GM13976 (cell line): ENCODE data around the gene SOWAHA.
A peak's percentile ranks its signal among the peaks of the same experiment; 100 is the strongest.

Experiments
- DNase-seq: peaks from one replicate; pipeline ENCODE4 v3.0.0; 2012; ENCODE audit warnings: low spot score
- CTCF ChIP-seq: IDR thresholded peaks from 2 replicates; pipeline ENCODE4 v1.5.1; 2012; ENCODE audit warnings: borderline replicate concordance, mild to moderate bottlenecking; ENCODE audit not compliant: insufficient read depth; ENCODE audit errors: extremely low read depth, missing control alignments, control extremely low read depth
- in situ Hi-C: fragments of 300-500 bp; cut with MboI; formaldehyde crosslinking; loops from one replicate; pipeline ENCODE4 v1.12.0; 2022; ENCODE audit warnings: low sequenced_read_pairs, mixed read lengths, inconsistent platforms; ENCODE audit not compliant: unreplicated experiment

The SOWAHA gene

GRCh38 chr5:132807163-132807838 is 5.8 kb upstream of the SOWAHA start:
- in situ Hi-C loops: no loop called here
- DNase-seq: no peak
- TF ChIP-seq CTCF: no peak

DNA sequence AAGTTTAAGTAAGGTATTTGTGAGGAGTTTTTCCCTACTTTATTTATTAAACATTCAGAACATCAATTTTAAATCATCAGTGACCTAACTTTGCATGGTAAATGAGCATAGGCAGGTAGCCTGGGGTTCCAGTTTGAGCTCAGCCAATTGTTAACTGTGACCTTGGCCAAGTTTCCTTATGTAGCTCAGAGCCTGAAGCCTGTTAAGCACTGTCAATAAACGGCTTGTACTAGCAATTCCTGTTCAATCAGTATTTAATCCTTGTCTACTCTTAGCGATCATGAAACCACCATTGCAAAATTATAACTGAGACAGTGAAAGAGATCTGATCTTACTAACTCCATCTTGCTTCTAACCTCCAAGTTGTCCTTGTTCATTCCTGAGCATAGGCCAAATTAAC is 4.7 kb upstream of the SOWAHA start:
- no peak for TF ChIP-seq CTCF
- DNase-seq: no peak
- in situ Hi-C loops: no loop called here

DNA sequence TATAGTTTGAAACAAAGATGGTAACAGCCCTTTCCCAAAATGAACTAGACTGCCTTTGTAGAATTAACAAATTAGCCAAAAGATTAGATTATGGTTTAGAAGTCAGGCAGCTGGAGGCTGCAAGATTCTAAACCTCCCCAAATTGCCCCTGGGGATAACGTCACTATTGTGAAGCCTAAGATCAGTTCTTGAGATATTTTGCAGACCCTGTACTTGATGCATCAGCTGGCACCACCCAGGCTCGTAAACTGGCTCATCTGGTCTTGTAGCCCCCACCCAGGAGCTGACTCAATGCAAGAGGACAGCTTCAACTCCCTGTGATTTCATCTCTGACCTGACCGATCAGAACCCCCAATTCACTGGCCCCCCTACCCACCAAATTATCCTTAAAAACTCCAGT is 4.2 kb upstream of the SOWAHA start:
- TF ChIP-seq CTCF: no peak
- DNase-seq: no peak
- in situ Hi-C loops: no loop called here

GRCh38 chr5:132810605-132811004 is 2.5 kb upstream of the SOWAHA start:
- TF ChIP-seq CTCF: no peak
- no peak for DNase-seq
- in situ Hi-C loops: loop anchor here (10.0 kb wide), 1 partner anchor 286 kb away; no protein-coding TSS in a partner anchor

- in situ Hi-C loops: loop anchor here (10.0 kb wide), 1 partner anchor 287 kb away; no protein-coding TSS in a partner anchor
- no peak for TF ChIP-seq CTCF
These were observed 858 bp upstream of the SOWAHA start for GRCh38 chr5:132812123-132812765.

GRCh38 chr5:132813599-132814502 is 749 bp downstream of the SOWAHA start:
- no peak for TF ChIP-seq CTCF
- in situ Hi-C loops: loop anchor here (10.0 kb wide), 1 partner anchor 289 kb away; no protein-coding TSS in a partner anchor
- peak; percentile 51 for DNase-seq

More at GRCh38 chr5:132812123-132812765, 858 bp upstream of the SOWAHA start:
- DNase-seq: no peak
